WERI-Rb-1 (cell line): Measurements from ENCODE around the gene GRID1.

Experiments
- DNase-seq: peaks from one replicate; pipeline ENCODE4 v3.0.0-alpha.2; 2020
- H3K27ac ChIP-seq: fragments of 250-450 bp; sonication (Bioruptor Pico); 2 replicates; pipeline ENCODE4 v1.5.1; 2020; ENCODE audit warnings: mild to moderate bottlenecking, moderate library complexity
- H3K27me3 ChIP-seq: fragments of 250-450 bp; sonication (Bioruptor Pico); 2 replicates; pipeline ENCODE4 v1.5.1; 2021; ENCODE audit warnings: mild to moderate bottlenecking, low read depth, moderate library complexity; ENCODE audit not compliant: insufficient read depth, severe bottlenecking
- H3K36me3 ChIP-seq: fragments of 250-450 bp; sonication (Bioruptor Pico); 2 replicates; pipeline ENCODE4 v1.5.1; 2020; ENCODE audit warnings: mild to moderate bottlenecking, moderate library complexity
- H3K4me3 ChIP-seq: 2 replicates; pipeline ENCODE4 v1.5.1; 2011; ENCODE audit warnings: low read depth, mild to moderate bottlenecking, control low read depth, low read length
- H3K9me3 ChIP-seq: fragments of 250-450 bp; sonication (Bioruptor Pico); 2 replicates; pipeline ENCODE4 v1.5.1; 2021; ENCODE audit warnings: mild to moderate bottlenecking, moderate library complexity; ENCODE audit not compliant: severe bottlenecking
- CTCF ChIP-seq: IDR thresholded peaks from 2 replicates; pipeline ENCODE4 v1.5.1; 2011; ENCODE audit warnings: low read depth, mild to moderate bottlenecking, control low read depth, inconsistent platforms, low read length

GRID1 gene

GRCh38 chr10:85645053-85645452 is 721.5 kb downstream of the GRID1 start:
- TF ChIP-seq CTCF, result no peak
- Histone ChIP-seq H3K9me3 (no peaks in the 10 kb centered on the region), H3K4me3 (no peak overlapping the region), H3K27ac (no peak overlapping the region), H3K27me3 (no peaks in the 10 kb centered on the region), H3K36me3 (no peaks in the 10 kb centered on the region)
- no peak for DNase-seq

GRCh38 chr10:85643845-85644525 is 722.6 kb downstream of the GRID1 start:
- no peak for TF ChIP-seq CTCF
- DNase-seq, result no peak
- Histone ChIP-seq H3K9me3 (no peaks in the 10 kb centered on the region), H3K27me3 (no peaks in the 10 kb centered on the region), H3K4me3 (no peak overlapping the region), H3K27ac (no peak overlapping the region), H3K36me3 (no peaks in the 10 kb centered on the region)

GRCh38 chr10:85643171-85643844 is 723.3 kb downstream of the GRID1 start:
- H3K27me3 ChIP-seq, result no peaks in the 10 kb centered on the region
- H3K4me3 ChIP-seq, result no peak overlapping the region
- no peak overlapping the region for H3K27ac ChIP-seq
- no peak for DNase-seq
- no peak for TF ChIP-seq CTCF
- no peaks in the 10 kb centered on the region for H3K9me3 ChIP-seq
- H3K36me3 ChIP-seq, result no peaks in the 10 kb centered on the region

GRCh38 chr10:85642421-85643170 is 724.0 kb downstream of the GRID1 start:
- Histone ChIP-seq H3K9me3 (no peaks in the 10 kb centered on the region), H3K36me3 (no peaks in the 10 kb centered on the region), H3K27ac (no peak overlapping the region), H3K27me3 (no peaks in the 10 kb centered on the region), H3K4me3 (no peak overlapping the region)
- DNase-seq, result no peak
- TF ChIP-seq CTCF, result no peak

GRCh38 chr10:85642082-85642420 is 724.5 kb downstream of the GRID1 start:
- Histone ChIP-seq H3K27ac (no peak overlapping the region), H3K4me3 (no peak overlapping the region)

More at GRCh38 chr10:85642082-85642420, 724.5 kb downstream of the GRID1 start:
- no peaks in the 10 kb centered on the region for H3K9me3 ChIP-seq
- no peaks in the 10 kb centered on the region for H3K36me3 ChIP-seq
- DNase-seq, result no peak
- no peaks in the 10 kb centered on the region for H3K27me3 ChIP-seq
- TF ChIP-seq CTCF, result no peak
